Astrocyte of the spinal cord (primary cell): ENCODE results near the gene SLC22A7.

Experiments used
- DNase-seq: peaks from one replicate; pipeline ENCODE4 v3.0.0; 2011; ENCODE audit warnings: low read depth, low spot score
- H3K4me3 ChIP-seq: 2 replicates; pipeline ENCODE4 v1.5.1; 2011; ENCODE audit warnings: low read depth, mild to moderate bottlenecking, low read length, moderate library complexity
- CTCF ChIP-seq: IDR thresholded peaks from 2 replicates; pipeline ENCODE4 v1.5.1; 2012; ENCODE audit warnings: low read depth, mild to moderate bottlenecking, low read length, inconsistent platforms
- in situ Hi-C: cut with HindIII; loops from 2 replicates; pipeline ENCODE4 v1.10.0; 2017; ENCODE audit warnings: low sequenced_read_pairs

SLC22A7 gene

GRCh38 chr6:43277643-43278523, 20.2 kb upstream of the SLC22A7 start:
- no peak for DNase-seq
- in situ Hi-C loops: no loop called here
- H3K4me3 ChIP-seq: no peak overlapping the region
- no peak for TF ChIP-seq CTCF

- no peak overlapping the region for H3K4me3 ChIP-seq
- DNase-seq: peak; percentile 6
- in situ Hi-C loops: no loop called here
- TF ChIP-seq CTCF: no peak
Observed at GRCh38 chr6:43278524-43279078, 19.5 kb upstream of the SLC22A7 start.

- in situ Hi-C loops: no loop called here
- TF ChIP-seq CTCF: no peak
- H3K4me3 ChIP-seq: no peak overlapping the region
- DNase-seq: no peak
Observed at GRCh38 chr6:43280234-43280633, 17.8 kb upstream of the SLC22A7 start.

GRCh38 chr6:43282060-43282459, 16.0 kb upstream of the SLC22A7 start:
- no peak overlapping the region for H3K4me3 ChIP-seq
- DNase-seq: no peak
- TF ChIP-seq CTCF: no peak
- in situ Hi-C loops: no loop called here

- no peak for TF ChIP-seq CTCF
- no peak for DNase-seq
Observed at GRCh38 chr6:43282636-43283513, 15.2 kb upstream of the SLC22A7 start.

GRCh38 chr6:43283514-43283901, 14.6 kb upstream of the SLC22A7 start:
- DNase-seq: no peak
- in situ Hi-C loops: no loop called here
- TF ChIP-seq CTCF: no peak
- no peak overlapping the region for H3K4me3 ChIP-seq

More at GRCh38 chr6:43282636-43283513, 15.2 kb upstream of the SLC22A7 start:
- in situ Hi-C loops: no loop called here
- H3K4me3 ChIP-seq: no peak overlapping the region
